Epidermal melanocyte (primary cell): ENCODE measurements around the gene COLQ.

Experiments used
- DNase-seq: peaks from one replicate; pipeline ENCODE4 v3.0.0; 2011; ENCODE audit warnings: low spot score; ENCODE audit not compliant: insufficient read length

COLQ gene

GRCh38 chr3:15520804-15521572 lies 518 bp downstream of the COLQ start:
- DNase-seq, result no peak

- no peak for DNase-seq
Measured at GRCh38 chr3:15520185-15520584, 1.3 kb downstream of the COLQ start.

GRCh38 chr3:15519096-15519495 lies 2.4 kb downstream of the COLQ start:
- DNase-seq, result no peak

- DNase-seq, result no peak
Measured at GRCh38 chr3:15514663-15515340, 6.7 kb downstream of the COLQ start.

GRCh38 chr3:15513810-15514662 lies 7.5 kb downstream of the COLQ start:
- DNase-seq, result no peak

GRCh38 chr3:15513116-15513515 lies 8.4 kb downstream of the COLQ start:
- no peak for DNase-seq

- DNase-seq, result no peak
Measured at GRCh38 chr3:15512166-15512565, 9.3 kb downstream of the COLQ start.

- no peak for DNase-seq
Measured at GRCh38 chr3:15511156-15511555, 10.3 kb downstream of the COLQ start.

GRCh38 chr3:15510493-15510892 lies 11.0 kb downstream of the COLQ start:
- no peak for DNase-seq

- no peak for DNase-seq
Measured at GRCh38 chr3:15506571-15506970, 14.9 kb downstream of the COLQ start.

GRCh38 chr3:15505479-15506165 lies 15.9 kb downstream of the COLQ start:
- DNase-seq, result no peak

- no peak for DNase-seq
Measured at GRCh38 chr3:15502616-15503015, 18.9 kb downstream of the COLQ start.

- no peak for DNase-seq
Measured at GRCh38 chr3:15501126-15501525, 20.4 kb downstream of the COLQ start.

- no peak for DNase-seq
Measured at GRCh38 chr3:15500107-15500724, 21.3 kb downstream of the COLQ start.

GRCh38 chr3:15499536-15499935 lies 22.0 kb downstream of the COLQ start:
- DNase-seq, result no peak

- DNase-seq, result peak; percentile 32
Measured at GRCh38 chr3:15498431-15499214, 22.9 kb downstream of the COLQ start.

- no peak for DNase-seq
Measured at GRCh38 chr3:15497964-15498363, 23.5 kb downstream of the COLQ start.

- no peak for DNase-seq
Measured at GRCh38 chr3:15496341-15496664, 25.2 kb downstream of the COLQ start.

GRCh38 chr3:15495461-15496340 lies 25.8 kb downstream of the COLQ start:
- DNase-seq, result no peak
